ENCODE results near the gene SLC8A1.
A peak's percentile ranks its signal among the peaks of the same experiment; 100 is the strongest.

The SLC8A1 gene

DNA sequence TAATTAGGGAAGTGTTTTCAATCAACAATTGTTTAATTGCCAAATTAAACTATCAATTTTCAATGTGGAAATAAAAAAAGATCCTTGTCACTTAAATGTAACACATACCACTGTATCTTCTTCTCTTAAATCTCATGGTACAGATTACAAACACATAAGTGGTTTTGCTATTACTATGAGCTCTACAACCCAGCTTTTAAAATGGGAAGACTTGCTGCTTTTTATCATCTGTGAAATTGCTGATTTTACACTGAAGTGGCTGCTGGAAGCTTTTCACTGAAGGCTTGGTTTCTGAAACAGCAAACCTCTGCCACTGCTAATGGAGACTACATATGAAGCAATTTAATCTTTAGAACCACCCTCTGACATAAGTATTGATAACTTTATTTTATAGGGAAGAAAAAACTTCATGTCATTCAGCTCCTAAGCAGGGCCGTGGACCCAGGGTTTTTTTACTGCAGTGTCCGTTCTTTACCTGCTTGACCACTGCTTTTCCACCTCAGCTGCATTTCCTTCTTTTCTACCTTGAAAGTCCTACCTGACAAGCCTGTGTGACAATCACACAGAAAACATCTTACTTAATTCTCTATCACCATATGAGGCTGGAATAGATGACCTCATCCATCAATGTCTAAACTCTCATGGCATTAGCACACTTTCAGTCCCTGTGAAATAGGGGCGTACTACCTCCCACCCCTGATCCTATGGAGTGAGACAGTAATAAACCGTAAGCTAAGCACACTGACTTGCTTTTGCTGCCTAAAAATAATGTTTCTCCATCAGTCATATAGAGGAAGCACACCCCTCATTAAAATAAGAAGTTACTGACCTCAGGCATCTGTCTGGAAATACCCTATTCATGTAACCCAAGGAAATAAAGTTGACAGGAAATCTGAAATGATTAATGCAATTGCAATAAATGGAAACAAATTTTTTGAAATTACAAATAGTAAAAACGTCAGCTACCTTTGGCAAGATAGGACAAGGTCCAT, 19.2 kb upstream of the SLC8A1 start:
- DNase-seq, result no peak
- intact Hi-C loops (cut with DNase I; ENCODE audit: low total_unique reads), result no loop called here
- Histone ChIP-seq H3K27ac (no peak overlapping the region), H3K4me1 (no peaks in the 10 kb centered on the region), H3K4me3 (no peak overlapping the region), H3K27me3 (no peaks in the 10 kb centered on the region), H3K36me3 (no peaks in the 10 kb centered on the region), H3K9me3 (no peaks in the 10 kb centered on the region)
- TF ChIP-seq CTCF (IDR thresholded peaks at IDR 0.05), result no peak

GRCh38 chr2:40466935-40467572, 15.2 kb upstream of the SLC8A1 start:
- no peak for DNase-seq
- no peaks in the 10 kb centered on the region for H3K27me3 ChIP-seq
- no peak for TF ChIP-seq CTCF (IDR thresholded peaks at IDR 0.05)
- H3K36me3 ChIP-seq, result no peaks in the 10 kb centered on the region
- intact Hi-C loops (cut with DNase I; ENCODE audit: low total_unique reads), result no loop called here
- no peaks in the 10 kb centered on the region for H3K4me1 ChIP-seq
- H3K9me3 ChIP-seq, result no peaks in the 10 kb centered on the region
- H3K4me3 ChIP-seq, result no peak overlapping the region
- H3K27ac ChIP-seq, result no peak overlapping the region

DNA sequence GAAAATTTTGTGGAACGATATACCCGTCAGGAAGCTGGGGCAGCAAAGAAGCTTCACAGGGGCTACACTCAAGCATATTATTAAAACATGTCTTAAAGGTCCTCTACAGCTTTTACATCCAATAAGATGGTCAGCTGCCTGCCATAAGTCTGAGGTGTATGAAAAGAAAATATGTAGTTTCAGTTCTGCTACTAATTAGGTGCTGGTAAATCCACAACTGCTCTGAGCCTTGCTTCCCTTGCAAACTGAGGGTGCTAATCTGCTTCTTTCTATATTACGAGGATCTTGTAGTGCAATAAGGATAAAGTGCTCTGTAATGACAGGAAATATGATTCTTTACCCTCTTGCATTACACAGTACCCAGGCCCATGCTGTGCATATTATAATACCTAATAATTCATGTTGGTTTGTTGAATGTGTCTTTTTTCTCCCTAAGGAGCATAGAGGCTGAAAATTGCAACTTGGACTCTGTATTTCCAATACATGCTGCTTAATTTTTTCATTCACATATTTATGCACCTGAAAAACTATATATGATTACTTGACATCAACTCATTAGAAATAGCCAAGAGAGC, 14.5 kb upstream of the SLC8A1 start:
- H3K27ac ChIP-seq, result no peak overlapping the region
- H3K4me3 ChIP-seq, result no peak overlapping the region
- H3K4me1 ChIP-seq, result no peaks in the 10 kb centered on the region
- no peaks in the 10 kb centered on the region for H3K36me3 ChIP-seq
- H3K9me3 ChIP-seq, result no peaks in the 10 kb centered on the region
- intact Hi-C loops (cut with DNase I; ENCODE audit: low total_unique reads), result no loop called here
- no peaks in the 10 kb centered on the region for H3K27me3 ChIP-seq
- no peak for TF ChIP-seq CTCF (IDR thresholded peaks at IDR 0.05)
- DNase-seq, result no peak

DNA sequence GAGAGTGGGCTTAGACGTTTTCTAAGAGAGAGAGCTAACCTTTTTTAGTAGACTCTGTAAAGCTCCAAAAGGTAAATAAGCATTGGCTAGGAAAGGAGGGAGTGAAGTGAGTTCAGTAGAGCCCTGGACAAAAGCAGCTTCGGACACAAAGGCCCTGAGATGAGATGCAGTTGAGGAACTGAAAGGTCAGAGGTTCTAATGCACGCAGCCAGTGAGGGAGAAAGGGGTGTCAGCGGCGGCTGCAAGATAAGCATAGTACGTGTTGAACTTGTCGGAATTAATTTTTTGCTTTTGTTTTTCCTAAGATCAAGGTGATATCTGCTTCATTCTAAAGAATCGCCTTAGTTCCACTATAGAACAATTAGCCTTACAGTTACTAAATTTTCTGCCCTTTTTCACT, 11.2 kb upstream of the SLC8A1 start:
- H3K36me3 ChIP-seq, result no peaks in the 10 kb centered on the region
- no peak for DNase-seq
- H3K27me3 ChIP-seq, result no peaks in the 10 kb centered on the region
- H3K4me1 ChIP-seq, result peaks cover 0 to 7% (median 0%) of the 10 kb centered on the region in 4 donors
- TF ChIP-seq CTCF (IDR thresholded peaks at IDR 0.05), result no peak
- H3K27ac ChIP-seq, result no peak overlapping the region
- no peaks in the 10 kb centered on the region for H3K9me3 ChIP-seq
- H3K4me3 ChIP-seq, result no peak overlapping the region
- intact Hi-C loops (cut with DNase I; ENCODE audit: low total_unique reads), result no loop called here

GRCh38 chr2:40458271-40458794, 6.4 kb upstream of the SLC8A1 start:
- peaks cover 0 to 8% (median 0%) of the 10 kb centered on the region in 4 donors for H3K4me1 ChIP-seq
- DNase-seq, result no peak
- H3K4me3 ChIP-seq, result peak overlapping the region; percentile 3 to 19
- H3K27me3 ChIP-seq, result no peaks in the 10 kb centered on the region
- no peaks in the 10 kb centered on the region for H3K9me3 ChIP-seq
- no peaks in the 10 kb centered on the region for H3K36me3 ChIP-seq
- TF ChIP-seq CTCF (IDR thresholded peaks at IDR 0.05), result no peak
- intact Hi-C loops (cut with DNase I; ENCODE audit: low total_unique reads), result loop anchor here (10.0 kb wide), 2 partner anchors 56 to 174 kb away; no protein-coding TSS in a partner anchor
- peak overlapping the region in 1 of 2 donors; percentile 11 for H3K27ac ChIP-seq
